CD8-positive, alpha-beta memory T cell (primary cell): Measurements from ENCODE around the gene SMTNL1. TPM values are rescaled to one million over a fixed set of nuclear protein-coding genes. Genes with fewer than 3 reads are reported as not detected.

Experiments
- CTCF ChIA-PET: fragments of 350-600 bp; sonication (Branson Sonifier 250); formaldehyde crosslinking; loops from one replicate; lab custom pipeline; 2021; ENCODE audit warnings: antibody characterized with exemption; lab: Charles Lee
- POLR2A ChIA-PET: fragments of 350-600 bp; sonication (Branson Sonifier 250); formaldehyde crosslinking; loops from one replicate; lab custom pipeline; 2021; ENCODE audit warnings: antibody characterized with exemption; lab: Charles Lee
- DNase-seq, 5 donors: peaks; one replicate each; pipeline versions ENCODE4 v3.0.0 to v3.0.0-alpha.2; 2020 to 2022; ENCODE audit warnings: mixed read lengths in 1 of 5
- H3K27ac ChIP-seq: one replicate; pipeline ENCODE4 v1.7.0; 2013; ENCODE audit warnings: low read depth, mild to moderate bottlenecking, low read length, moderate library complexity
- H3K27me3 ChIP-seq: 2 replicates; pipeline ENCODE4 v1.7.0; 2013; ENCODE audit warnings: low read length, mild to moderate bottlenecking; ENCODE audit not compliant: insufficient read depth, poor library complexity, severe bottlenecking
- H3K36me3 ChIP-seq: 2 replicates; pipeline ENCODE4 v1.7.0; 2013; ENCODE audit warnings: mild to moderate bottlenecking, low read length, moderate library complexity; ENCODE audit not compliant: insufficient read depth
- H3K4me1 ChIP-seq: 2 replicates; pipeline ENCODE4 v1.7.0; 2013; ENCODE audit warnings: mild to moderate bottlenecking, low read length, moderate library complexity; ENCODE audit not compliant: insufficient read depth
- H3K4me3 ChIP-seq: 2 replicates; pipeline ENCODE4 v1.7.0; 2013; ENCODE audit warnings: mild to moderate bottlenecking, low read length
- H3K9me3 ChIP-seq: 2 replicates; pipeline ENCODE4 v1.7.0; 2013; ENCODE audit warnings: mild to moderate bottlenecking, low read length
- H3K27ac Mint-ChIP-seq, 8 donors: one replicate each; pipeline ENCODE4 v1.8.0; 2020 to 2021; ENCODE audit warnings: mixed read lengths in 8 of 8, mild to moderate bottlenecking in 6 of 8, inconsistent platforms in 3 of 8, moderate library complexity in 3 of 8
- H3K27me3 Mint-ChIP-seq, 2 donors: one replicate each; pipeline ENCODE4 v1.8.0; 2020 to 2021; ENCODE audit warnings: mixed read lengths in 2 of 2, mild to moderate bottlenecking in 1 of 2, moderate library complexity in 1 of 2
- H3K36me3 Mint-ChIP-seq, 3 donors: one replicate each; pipeline ENCODE4 v1.8.0; 2020 to 2021; ENCODE audit warnings: mixed read lengths in 3 of 3, inconsistent platforms in 1 of 3, mild to moderate bottlenecking in 1 of 3
- H3K4me1 Mint-ChIP-seq, 3 donors: one replicate each; pipeline ENCODE4 v1.8.0; 2020 to 2021; ENCODE audit warnings: mixed read lengths in 3 of 3, inconsistent platforms in 1 of 3, mild to moderate bottlenecking in 1 of 3
- H3K4me3 Mint-ChIP-seq, 7 donors: one replicate each; pipeline ENCODE4 v1.8.0; 2020 to 2021; ENCODE audit warnings: mixed read lengths in 7 of 7, mild to moderate bottlenecking in 6 of 7, moderate library complexity in 4 of 7, inconsistent platforms in 2 of 7
- H3K9me3 Mint-ChIP-seq, 5 donors: one replicate each; pipeline ENCODE4 v1.8.0; 2020 to 2022; ENCODE audit warnings: mixed read lengths in 5 of 5, mild to moderate bottlenecking in 3 of 5, moderate library complexity in 2 of 5, inconsistent platforms in 1 of 5
- polyA plus RNA-seq: library from polyadenylated mRNA; unstranded; fragments of 300-500 nt; fragmentation: Illumina TruSeq; gene quantifications from one replicate; pipeline ENCODE4 v1.2.3, GENCODE V29; 2021
- total RNA-seq, 2 experiments: library from RNA; stranded (reverse); gene quantifications; one replicate each; pipeline ENCODE4 v1.2.3, GENCODE V29; 2021

SMTNL1 gene
- total and polyA plus RNA-seq, 3 experiments from 2014 or later: 0.16 TPM; not detected in 2

DNA sequence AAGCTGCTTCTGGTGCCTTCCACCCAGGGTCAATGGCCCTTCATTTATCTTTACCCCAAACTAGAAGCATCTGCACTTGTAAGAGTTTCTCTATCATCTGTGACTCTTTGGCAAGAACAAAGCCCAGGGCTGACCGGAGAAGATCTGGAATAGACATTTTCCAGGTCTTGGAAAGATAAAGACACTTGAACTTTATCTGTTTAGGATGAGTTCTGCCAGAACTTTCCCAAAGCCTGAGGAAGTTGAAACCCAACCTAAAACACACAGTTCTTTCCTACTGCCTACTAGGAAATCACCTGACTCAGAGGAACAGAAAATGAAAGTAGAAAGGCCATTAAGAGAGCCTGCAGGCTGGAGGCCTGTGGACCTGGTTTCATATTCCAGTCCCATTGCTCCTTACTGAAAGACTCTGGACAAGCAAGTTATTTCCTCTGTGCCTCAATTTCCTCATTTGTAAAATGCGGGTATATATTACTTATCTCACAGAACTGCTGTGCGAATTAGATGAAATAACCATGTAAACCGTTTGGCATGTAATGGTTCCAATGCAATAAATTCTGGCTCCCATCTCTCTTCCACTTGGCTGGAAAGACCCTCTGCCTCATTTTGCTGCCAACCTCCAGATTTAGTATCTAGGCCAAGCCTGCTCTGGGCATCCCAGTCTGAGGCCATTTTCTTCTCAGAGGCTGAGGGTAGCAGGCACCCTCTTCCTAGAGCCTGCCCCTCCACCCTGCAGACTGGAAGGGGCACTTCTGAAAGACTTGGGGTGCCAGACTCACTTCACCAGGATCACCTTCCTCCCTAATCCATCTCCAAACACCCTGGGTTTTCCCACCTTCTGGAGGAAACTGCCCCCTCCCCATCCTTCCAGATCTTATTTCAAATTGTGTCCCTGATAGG is 28.9 kb downstream of the SMTNL1 start:
- H3K4me1 Mint-ChIP-seq: peaks cover 54 to 66% (median 59%) of the 10 kb centered on the region in 3 donors
- POLR2A ChIA-PET: no interaction called here
- peak overlapping the region; percentile 86 for H3K27ac ChIP-seq

DNA sequence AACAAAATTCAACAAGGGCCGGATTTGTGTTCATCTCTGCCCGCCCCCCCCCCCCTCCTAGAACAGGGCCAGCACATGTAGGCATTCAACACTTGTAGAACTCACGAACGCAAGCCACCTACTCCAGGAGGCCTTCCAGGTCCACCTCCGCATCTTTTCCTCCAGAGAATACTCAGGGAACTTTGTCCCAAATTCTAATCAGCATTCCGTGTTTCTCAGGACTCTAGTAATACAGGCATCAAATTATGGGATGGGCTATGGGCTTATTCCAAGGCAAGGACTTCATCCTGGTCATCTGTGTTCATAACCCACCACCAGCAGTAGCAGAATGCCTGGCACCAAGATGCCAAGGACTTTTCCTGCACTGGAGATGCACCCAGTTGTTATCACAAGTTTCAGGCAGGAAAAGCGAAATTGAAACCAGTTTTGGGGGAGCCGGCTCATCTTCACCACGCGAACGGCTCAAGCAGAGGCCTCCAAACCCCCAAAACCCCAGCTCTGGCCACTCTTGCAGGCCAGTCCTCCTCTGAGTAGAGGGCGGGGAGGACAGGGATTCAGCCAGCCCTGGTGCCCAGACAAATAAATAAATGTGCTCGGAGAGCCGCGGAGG is 29.6 kb downstream of the SMTNL1 start:
- H3K4me1 Mint-ChIP-seq: peaks cover 47 to 58% (median 52%) of the 10 kb centered on the region in 3 donors
- Histone ChIP-seq H3K36me3 (no peaks in the 10 kb centered on the region), H3K27me3 (no peaks in the 10 kb centered on the region), H3K27ac (peak overlapping the region; percentile 86), H3K4me1 (peaks cover 32% of the 10 kb centered on the region), H3K9me3 (no peaks in the 10 kb centered on the region), H3K4me3 (peak overlapping the region; percentile 92)
- H3K36me3 Mint-ChIP-seq: peaks cover 0 to 32% (median 0%) of the 10 kb centered on the region in 3 donors
- no peaks in the 10 kb centered on the region for H3K27me3 Mint-ChIP-seq
- H3K9me3 Mint-ChIP-seq: no peaks in the 10 kb centered on the region
- peak overlapping the region; percentile 95 to 100 (median 99) for H3K4me3 Mint-ChIP-seq
- peak overlapping the region; percentile 88 to 99 (median 96) for H3K27ac Mint-ChIP-seq
- ChIA-PET POLR2A (interaction anchor here (1.6 kb wide), 1 partner anchor 36 kb away, joined by 6 read pairs; the partner anchor contains the start of gene TIMM10), CTCF (interaction anchor here (0.9 to 6.4 kb wide), 19 partner anchors 9 to 234 kb away, joined by 3 to 144 read pairs (median 8); partner anchors contain the start of genes CLP1, TIMM10 and YPEL4)
- DNase-seq: peak in 4 of 5 donors; percentile 16 to 62 (median 46)

More for the DNA sequence above, 28.9 kb downstream of the SMTNL1 start:
- H3K27ac Mint-ChIP-seq: peak overlapping the region; percentile 88 to 99 (median 96)
- Histone ChIP-seq H3K9me3 (no peaks in the 10 kb centered on the region), H3K36me3 (no peaks in the 10 kb centered on the region), H3K27me3 (no peaks in the 10 kb centered on the region), H3K4me3 (peak overlapping the region; percentile 60), H3K4me1 (peaks cover 39% of the 10 kb centered on the region)
- peaks cover 0 to 39% (median 0%) of the 10 kb centered on the region in 3 donors for H3K36me3 Mint-ChIP-seq
- peak overlapping the region; percentile 95 to 100 (median 99) for H3K4me3 Mint-ChIP-seq
- H3K27me3 Mint-ChIP-seq: no peaks in the 10 kb centered on the region
- CTCF ChIA-PET: interaction anchor here (2.2 to 6.4 kb wide), 4 partner anchors 70 to 108 kb away, joined by 8 to 144 read pairs (median 18); partner anchors contain the start of gene YPEL4
- H3K9me3 Mint-ChIP-seq: no peaks in the 10 kb centered on the region
- peak in 4 of 5 donors; percentile 14 to 52 (median 31) for DNase-seq

DNA sequence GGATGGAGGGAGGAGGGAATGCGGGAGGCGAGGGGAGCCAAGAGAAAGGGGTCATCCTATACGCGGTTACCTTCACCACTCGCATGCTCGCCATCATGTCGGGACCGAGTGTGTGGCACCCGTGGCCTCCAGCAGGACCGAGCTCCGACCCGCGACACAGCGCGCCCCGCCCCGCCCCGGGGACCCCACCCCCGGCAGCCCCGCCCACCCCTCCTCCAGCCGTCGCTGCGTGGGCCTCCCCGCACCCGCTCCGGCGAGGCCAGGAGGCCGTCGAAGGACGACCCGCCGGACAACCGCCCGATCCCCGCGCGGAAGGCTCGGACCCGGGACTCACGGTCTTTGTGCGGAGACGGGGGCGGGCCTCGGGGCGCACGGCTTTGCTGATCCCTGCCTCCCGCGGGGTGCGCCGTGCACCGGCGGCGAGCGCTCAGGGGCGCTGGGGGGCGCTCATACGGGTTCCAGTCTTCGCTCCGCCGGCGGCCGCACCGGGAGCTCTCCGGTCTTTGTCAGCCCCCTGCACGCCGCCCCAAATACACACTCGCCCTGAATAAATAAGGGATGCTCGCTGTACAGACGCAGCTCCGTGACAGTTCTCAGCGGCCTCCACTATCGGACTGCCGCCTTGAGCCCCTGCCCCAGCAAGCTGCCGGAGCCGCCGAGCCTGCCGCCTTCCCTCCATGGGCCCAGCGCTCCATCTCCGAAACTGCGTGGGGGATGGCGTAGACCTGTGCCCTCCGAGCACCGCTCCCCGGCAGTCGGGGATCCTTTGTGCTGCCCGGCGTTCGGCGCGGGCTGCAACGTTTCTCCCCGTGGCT is 30.3 kb downstream of the SMTNL1 start, which contains the start of gene UBE2L6:
TSS of gene UBE2L6 (minus strand) at position 158 of the 815 bp plus-strand sequence. CDS start at position 97, 61 bp downstream.
- Histone ChIP-seq H3K27ac (peak within 1 kb of the TSS; percentile 86), H3K36me3 (no peaks in the 10 kb centered on the region), H3K4me3 (peak within 1 kb of the TSS; percentile 92), H3K27me3 (no peaks in the 10 kb centered on the region), H3K9me3 (no peaks in the 10 kb centered on the region), H3K4me1 (peaks cover 25% of the 10 kb centered on the region)
- peaks cover 41 to 51% (median 46%) of the 10 kb centered on the region in 3 donors for H3K4me1 Mint-ChIP-seq
- CTCF ChIA-PET: interaction anchor here (0.6 to 6.4 kb wide), 36 partner anchors 10 to 1086 kb away, joined by 3 to 144 read pairs (median 6); partner anchors contain the start of genes CLP1, SELENOH, SLC43A1 and TIMM10
- peak within 1 kb of the TSS; percentile 95 to 100 (median 100) for H3K4me3 Mint-ChIP-seq
- peaks cover 0 to 29% (median 0%) of the 10 kb centered on the region in 3 donors for H3K36me3 Mint-ChIP-seq
- H3K27me3 Mint-ChIP-seq: no peaks in the 10 kb centered on the region
- no peaks in the 10 kb centered on the region for H3K9me3 Mint-ChIP-seq
- peak within 1 kb of the TSS; percentile 88 to 100 (median 98) for H3K27ac Mint-ChIP-seq
- DNase-seq: peak; percentile 56 to 90 (median 79)
- POLR2A ChIA-PET: interaction anchor here (0.6 to 1.6 kb wide), 3 partner anchors 37 to 151 kb away, joined by 4 to 6 read pairs (median 4); partner anchors contain the start of gene TIMM10

DNA sequence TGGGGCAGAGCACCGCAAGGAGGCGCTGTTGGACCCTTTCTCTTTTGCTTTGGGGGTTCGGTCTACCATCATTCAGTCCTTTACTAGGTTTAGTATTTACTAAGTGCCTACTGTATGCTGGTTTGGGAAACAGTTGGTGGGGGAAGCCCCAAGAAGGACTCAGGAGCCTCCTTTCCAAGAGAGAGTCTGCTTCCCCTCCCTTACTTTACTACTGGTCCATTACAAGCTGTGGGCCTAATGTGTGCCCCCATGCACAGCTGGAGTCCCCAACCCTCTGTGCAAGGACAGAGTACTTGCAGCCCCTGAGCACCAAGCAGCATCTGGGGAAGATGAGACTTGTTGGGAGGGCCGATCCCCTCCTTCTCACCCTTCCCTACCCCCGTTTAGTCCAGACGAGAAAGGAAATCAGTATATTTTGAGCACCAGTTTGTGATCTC is 31.0 kb downstream of the SMTNL1 start:
- POLR2A ChIA-PET: interaction anchor here (0.6 to 1.6 kb wide), 3 partner anchors 38 to 151 kb away, joined by 4 to 6 read pairs (median 4); partner anchors contain the start of gene TIMM10
- Mint-ChIP-seq H3K36me3 (peaks cover 0 to 27% (median 0%) of the 10 kb centered on the region in 3 donors), H3K4me3 (peak overlapping the region; percentile 95 to 100 (median 100)), H3K9me3 (no peaks in the 10 kb centered on the region), H3K4me1 (peaks cover 36 to 45% (median 40%) of the 10 kb centered on the region in 3 donors), H3K27me3 (peaks cover 0 to 1% of the 10 kb centered on the region in 2 donors), H3K27ac (peak overlapping the region; percentile 88 to 100 (median 98))
- no peaks in the 10 kb centered on the region for H3K36me3 ChIP-seq
- peak in 3 of 5 donors; percentile 81 to 87 (median 84) for DNase-seq
- no peaks in the 10 kb centered on the region for H3K27me3 ChIP-seq
- H3K4me3 ChIP-seq: peak overlapping the region; percentile 84
- peaks cover 23% of the 10 kb centered on the region for H3K4me1 ChIP-seq
- CTCF ChIA-PET: interaction anchor here (0.9 to 6.4 kb wide), 35 partner anchors 10 to 1085 kb away, joined by 3 to 144 read pairs (median 6); partner anchors contain the start of genes CLP1, SELENOH, SLC43A1 and TIMM10
- peak overlapping the region; percentile 77 for H3K27ac ChIP-seq
- no peaks in the 10 kb centered on the region for H3K9me3 ChIP-seq

DNA sequence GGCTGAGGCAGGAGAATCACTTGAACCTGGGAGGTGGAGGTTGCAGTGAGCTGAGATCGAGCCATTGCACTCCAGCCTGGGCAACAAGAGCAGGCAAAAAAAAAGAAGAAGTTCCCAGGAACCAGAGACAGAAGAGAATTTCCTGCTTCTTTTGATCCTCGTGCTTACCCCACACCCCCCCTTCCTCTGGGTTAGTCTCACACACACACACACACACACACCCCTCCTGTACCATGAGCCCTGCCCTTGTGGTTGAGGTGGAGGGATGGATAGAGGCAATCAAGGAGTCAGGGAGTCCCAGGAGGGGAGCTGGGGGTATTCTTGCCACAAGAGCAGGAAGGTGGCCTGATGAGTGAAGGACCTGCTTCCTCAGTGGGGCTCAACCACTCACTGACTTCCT is 34.2 kb downstream of the SMTNL1 start:
- DNase-seq: no peak
- Histone ChIP-seq H3K4me1 (peaks cover 6% of the 10 kb centered on the region), H3K27me3 (no peaks in the 10 kb centered on the region), H3K4me3 (no peak overlapping the region), H3K27ac (no peak overlapping the region), H3K36me3 (no peaks in the 10 kb centered on the region), H3K9me3 (no peaks in the 10 kb centered on the region)
- POLR2A ChIA-PET: interaction anchor here (1.1 kb wide), 1 partner anchor 76 kb away, joined by 6 read pairs; no protein-coding TSS in a partner anchor
- Mint-ChIP-seq H3K27me3 (peaks cover 1 to 17% of the 10 kb centered on the region in 2 donors), H3K4me3 (no peak overlapping the region), H3K9me3 (no peaks in the 10 kb centered on the region), H3K36me3 (peaks cover 0 to 10% (median 9%) of the 10 kb centered on the region in 3 donors), H3K27ac (no peak overlapping the region), H3K4me1 (peaks cover 8 to 14% (median 11%) of the 10 kb centered on the region in 3 donors)
- CTCF ChIA-PET: interaction anchor here (4.2 to 6.4 kb wide), 2 partner anchors 70 to 94 kb away, joined by 12 to 144 read pairs; no protein-coding TSS in a partner anchor

DNA sequence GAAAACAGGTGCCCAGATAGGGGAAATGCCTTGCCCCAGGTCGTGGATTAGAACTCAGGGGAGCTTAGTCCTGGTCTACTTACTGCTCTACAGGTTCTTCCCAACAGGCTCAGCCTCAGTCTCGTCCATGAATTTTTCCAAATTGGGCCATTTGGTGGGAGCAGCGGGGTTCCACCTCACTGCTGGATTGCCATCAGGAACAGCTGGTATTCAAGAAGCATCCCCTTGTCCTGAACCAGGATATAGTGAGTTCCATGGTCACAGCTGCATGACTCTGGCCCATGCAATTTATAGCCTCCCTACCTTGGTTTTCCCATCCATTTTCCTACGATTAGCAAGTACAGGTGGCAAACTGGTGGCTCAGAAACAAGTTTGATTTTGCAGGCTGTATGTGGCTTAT is 36.7 kb downstream of the SMTNL1 start:
- Mint-ChIP-seq H3K4me1 (peaks cover 0 to 1% (median 0%) of the 10 kb centered on the region in 3 donors), H3K4me3 (no peak overlapping the region), H3K9me3 (no peaks in the 10 kb centered on the region), H3K27ac (no peak overlapping the region), H3K27me3 (peaks cover 1 to 20% of the 10 kb centered on the region in 2 donors), H3K36me3 (peaks cover 0 to 10% (median 0%) of the 10 kb centered on the region in 3 donors)
- H3K27ac ChIP-seq: no peak overlapping the region
- no peak overlapping the region for H3K4me3 ChIP-seq
- ChIA-PET CTCF (interaction anchor here (1.0 to 2.5 kb wide), 3 partner anchors 67 to 115 kb away, joined by 3 to 8 read pairs (median 5); no protein-coding TSS in a partner anchor), POLR2A (no interaction called here)
- H3K27me3 ChIP-seq: no peaks in the 10 kb centered on the region
- no peak for DNase-seq
- no peaks in the 10 kb centered on the region for H3K36me3 ChIP-seq
- no peaks in the 10 kb centered on the region for H3K9me3 ChIP-seq
- no peaks in the 10 kb centered on the region for H3K4me1 ChIP-seq
